ENCODE data around the gene ILF3.
"Not testable (repeated sequence)": the region's sequence is repeated elsewhere in the genome, so short reads cannot be mapped to it uniquely, and the experiment has no call there.

ILF3 gene

DNA sequence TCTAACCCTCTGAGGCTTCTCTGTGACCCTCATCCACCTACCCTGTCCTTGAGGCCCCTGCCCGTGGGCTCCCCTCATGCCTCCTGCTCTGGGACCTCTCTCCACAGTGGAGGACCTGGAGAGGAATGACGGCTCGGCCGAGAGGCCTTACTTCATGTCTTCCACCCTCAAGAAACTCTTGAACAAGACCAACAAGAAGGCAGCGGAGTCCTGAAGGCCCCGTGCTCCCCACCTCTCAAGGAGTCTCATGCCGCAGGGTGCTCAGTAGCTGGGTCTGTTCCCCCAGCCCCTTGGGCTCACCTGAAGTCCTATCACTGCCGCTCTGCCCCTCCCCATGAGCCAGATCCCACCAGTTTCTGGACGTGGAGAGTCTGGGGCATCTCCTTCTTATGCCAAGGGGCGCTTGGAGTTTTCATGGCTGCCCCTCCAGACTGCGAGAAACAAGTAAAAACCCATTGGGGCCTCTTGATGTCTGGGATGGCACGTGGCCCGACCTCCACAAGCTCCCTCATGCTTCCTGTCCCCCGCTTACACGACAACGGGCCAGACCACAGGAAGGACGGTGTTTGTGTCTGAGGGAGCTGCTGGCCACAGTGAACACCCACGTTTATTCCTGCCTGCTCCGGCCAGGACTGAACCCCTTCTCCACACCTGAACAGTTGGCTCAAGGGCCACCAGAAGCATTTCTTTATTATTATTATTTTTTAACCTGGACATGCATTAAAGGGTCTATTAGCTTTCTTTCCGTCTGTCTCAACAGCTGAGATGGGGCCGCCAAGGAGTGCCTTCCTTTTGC, 10.8 kb upstream of the ILF3 start:
- no peak for DNase-seq

DNA sequence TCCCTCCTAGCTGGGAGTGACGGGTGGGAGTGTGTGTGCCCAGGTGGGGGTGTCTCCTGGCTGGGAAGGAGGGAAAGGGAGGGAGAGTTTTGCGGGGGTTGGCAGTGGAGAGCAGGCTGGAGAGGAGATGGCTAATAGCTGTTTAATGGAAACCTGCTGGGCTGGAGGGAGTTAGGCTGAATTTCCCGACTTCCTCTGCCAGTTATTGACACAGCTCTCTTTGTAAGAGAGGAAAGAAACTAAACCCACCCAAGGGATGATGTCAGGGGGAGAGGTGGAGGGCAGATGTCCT, 10.2 kb upstream of the ILF3 start:
- DNase-seq: no peak

DNA sequence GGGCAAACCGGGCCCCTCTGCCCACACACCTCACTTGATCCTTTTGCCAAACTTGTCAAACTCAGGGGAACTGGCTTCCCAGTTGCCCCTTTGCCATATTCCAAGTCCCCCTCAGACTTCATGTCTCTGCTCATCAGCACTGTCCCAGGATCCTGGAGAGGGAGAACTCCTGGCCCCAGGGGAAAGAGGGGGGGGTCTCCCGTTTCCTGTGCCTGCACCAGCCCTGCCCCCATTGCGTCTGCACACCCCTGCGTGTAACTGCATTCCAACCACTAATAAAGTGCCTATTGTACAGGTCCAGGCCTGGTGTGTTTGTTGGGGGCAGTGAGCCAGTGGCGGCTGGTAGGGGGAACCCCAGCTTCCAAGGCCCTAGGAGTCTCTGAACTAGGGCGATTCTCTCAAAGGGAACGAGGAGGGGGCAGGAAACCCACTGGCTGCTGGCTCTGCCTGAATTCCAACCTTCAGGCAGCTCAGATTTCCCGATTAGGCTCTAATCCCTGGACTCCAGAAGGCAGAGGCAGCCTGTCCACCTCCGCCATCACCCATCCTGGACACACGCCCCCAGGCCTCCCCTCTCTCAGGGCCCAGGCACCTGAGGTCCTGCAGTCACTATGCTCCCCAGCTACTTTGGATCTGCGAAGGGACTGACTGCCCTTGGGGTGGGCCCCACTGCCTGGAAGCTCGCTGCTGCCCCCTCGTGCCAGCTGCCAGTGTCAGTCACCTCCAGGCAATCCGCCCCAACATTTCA, 9.7 kb upstream of the ILF3 start:
- peak; percentile 60 for DNase-seq

DNA sequence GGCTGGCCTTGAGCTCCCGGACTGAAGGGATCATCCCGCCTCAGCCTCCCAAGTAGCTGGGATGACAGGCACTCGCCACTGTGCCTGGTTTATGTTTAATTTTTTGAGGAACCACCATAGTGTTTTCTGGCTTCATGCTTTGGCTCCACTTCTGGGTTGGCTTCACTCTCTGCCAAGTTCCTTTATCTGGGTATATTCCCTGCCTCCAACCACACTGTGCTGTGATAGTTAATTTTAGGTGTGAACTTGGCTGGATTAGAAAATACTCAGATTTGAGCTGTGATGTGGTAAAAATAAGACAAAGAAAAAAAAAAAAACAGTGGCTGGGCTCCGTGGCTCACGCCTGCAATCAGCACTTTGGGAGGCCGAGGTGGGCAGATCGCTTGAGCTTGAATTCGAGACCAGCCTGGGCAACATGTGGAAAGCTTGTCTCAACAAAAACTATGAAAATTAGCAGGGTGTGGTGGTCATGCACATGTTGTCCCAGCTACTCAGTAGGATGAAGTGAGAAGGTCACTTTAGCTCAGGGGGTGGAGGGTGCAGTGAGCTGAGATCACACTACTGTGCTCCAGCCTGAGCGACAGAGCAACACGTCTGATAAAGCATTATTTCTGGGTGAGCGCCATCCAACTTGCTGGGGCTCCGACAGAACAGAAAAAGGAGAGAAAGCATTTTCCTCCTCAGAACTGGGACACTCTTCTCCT, 7.5 kb upstream of the ILF3 start:
- no peak for DNase-seq

DNA sequence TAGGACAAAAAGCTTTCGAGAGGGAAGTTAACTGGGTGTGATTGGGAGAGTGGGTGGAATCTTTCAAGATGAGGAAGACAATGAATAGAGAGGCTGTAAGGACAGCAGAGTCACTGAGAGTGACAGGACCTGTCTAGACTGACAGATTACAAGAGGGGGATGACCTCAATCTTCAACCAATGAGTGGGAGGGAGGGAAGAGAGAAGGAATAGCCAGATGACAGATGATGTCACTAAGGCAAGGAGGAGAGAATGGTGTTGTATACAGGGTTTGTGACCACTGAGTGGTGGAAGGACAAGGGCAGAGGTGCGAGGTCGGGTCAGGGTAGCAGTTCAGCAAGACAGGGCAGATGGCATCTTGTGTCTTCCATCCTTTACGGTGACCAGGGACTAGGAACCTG, 5.8 kb upstream of the ILF3 start:
- DNase-seq: no peak

DNA sequence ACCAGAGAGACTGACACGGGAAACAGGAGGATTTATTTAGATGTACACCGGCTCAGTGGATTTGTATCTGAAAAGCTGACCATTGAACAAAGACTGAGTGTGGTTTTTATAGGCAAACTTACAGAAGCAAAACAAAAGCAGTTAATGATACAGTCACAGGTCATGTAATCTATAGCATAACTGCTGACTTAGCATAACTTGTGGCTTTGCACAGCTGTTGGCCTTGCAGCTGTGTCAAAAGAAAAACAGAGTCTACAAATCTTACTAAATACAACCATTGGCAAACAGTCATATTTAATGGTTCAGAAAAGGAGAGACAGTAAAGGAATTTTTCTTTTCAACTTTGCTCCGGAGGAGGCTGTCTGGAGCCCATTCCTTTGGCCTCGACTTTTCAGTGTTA, 2.3 kb upstream of the ILF3 start:
- no peak for DNase-seq

DNA sequence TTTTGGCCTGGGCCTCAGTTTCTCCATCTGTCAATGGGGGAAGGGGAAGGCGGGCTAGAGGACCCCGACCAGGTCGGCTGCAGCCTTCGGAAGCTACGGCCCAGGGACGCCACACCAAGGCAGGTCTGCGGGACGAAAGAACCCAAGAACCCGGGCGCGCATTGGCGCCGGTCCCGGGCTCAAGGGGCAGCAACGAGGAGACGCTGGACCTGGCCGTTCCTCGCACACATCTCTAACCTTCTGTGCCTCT, 739 bp upstream of the ILF3 start:
- no peak for DNase-seq

DNA sequence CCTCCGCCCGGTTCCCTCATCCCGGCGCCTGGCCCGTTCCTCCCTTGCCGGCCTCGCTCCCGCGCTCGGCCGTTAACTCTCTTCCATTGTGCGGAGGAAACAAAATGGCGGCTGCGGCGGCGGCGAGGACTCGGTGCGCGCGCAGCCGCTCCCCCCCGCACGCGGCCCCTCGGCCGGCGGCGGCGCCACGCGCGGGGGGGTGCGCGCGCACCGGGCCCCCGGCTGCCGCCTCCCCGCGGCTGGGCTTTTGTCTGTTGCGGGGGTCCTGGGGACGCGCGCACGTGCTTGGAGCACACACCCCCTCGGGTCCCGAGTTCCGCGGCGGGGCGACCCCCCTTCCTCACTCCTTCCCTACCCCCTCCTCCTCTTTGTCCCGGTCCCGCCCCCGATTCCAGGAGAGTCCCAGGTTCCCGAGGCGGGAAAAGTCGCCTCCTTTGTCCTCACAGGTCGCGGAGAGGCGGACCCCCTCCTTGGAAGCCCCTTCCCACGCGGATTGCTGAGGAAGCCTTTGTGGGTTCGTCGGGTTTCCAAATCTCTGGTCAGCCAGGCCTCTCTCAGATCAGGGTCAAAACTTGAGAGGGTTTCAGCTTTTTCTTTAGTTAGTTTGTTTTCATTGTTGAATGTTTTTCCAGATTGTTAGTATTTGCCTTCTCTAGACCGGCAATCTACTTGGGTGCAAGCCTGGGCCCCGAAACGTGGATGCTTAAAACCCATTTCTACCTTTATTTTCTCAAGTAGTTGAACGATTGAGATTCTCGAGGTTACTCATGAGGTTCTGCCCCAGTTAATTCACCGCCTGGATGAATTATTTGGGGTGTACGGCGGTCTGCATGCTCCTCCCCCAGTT, 687 bp downstream of the ILF3 start:
- peak; percentile 69 for DNase-seq

DNA sequence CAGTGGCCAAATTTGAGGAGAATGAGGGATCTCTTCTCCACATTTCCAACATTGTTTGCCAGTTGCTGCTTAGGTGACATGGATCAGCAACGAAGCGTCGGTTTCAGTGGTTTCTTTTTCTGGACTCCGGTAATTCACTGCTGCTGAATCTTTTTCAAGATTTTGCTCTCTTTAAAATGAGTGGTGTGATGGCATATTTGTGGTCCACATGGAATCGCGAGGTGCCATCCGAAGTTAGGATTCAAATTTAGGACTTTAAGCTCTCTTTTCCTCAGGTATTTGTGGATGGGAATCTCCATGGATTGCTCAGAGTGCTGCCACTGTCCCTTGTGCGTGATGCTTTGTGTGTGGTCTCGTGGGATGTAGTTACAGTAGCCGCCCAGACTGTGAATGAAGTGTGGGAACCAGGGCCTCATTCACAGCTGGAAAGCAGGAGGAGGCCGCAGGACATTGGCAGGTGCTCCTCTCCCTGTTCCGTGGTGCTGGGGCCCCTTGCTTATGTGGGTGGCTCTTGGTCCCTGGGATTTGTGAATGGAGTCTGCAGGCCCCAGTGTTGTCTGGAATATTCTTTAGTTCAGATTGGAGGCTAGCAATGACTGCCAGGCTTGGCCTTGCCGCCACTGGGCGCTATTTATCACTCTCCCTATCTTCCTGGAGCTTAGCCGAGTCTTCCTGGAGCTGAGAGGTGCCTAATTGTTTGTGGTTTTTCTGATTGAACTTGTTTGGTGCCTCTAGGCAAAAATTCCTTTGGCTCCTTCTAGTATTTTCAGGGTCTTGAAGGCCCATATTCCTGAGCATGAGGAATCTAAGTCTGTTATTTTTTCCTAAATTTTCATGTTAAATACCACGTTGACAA, 1.5 kb downstream of the ILF3 start:
- no peak for DNase-seq

DNA sequence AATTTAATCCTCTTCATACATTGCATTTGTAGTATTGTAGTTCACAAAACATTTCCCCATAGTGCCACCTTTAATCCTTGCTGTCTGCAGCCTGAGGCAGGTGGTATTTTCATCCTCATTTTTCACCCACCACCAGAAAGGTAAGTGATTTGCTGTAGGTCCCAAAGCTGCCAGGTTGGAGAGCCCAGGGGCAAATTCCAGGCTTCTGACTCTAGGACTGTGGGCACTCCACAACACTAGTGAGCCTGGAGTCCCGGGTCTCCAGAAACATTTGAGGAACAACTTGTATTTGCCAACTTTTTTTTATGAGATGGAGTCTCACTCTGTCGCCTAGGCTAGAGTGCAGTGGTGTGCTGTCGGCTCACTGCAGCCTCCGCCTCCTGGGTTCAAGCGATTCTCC, 6.2 kb downstream of the ILF3 start:
- no peak for DNase-seq

DNA sequence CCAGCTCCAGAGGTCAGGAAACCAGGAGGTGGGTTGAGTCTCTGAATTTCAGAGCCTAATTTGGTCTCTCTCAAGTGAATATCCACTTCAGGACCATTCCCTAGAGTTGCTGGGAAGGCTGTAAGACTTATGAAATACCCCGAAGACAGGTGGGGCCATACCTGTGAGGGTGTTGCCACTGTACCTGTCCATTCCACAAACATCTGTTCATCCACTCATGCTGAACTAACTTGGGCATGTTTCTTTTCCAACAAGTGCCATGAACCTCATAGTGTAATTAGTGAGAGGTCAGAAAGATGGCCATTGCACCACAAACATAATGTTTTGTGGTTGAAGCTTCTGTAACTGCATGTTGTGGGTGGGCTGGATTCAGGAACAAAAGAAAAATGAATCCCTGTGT, 7.8 kb downstream of the ILF3 start:
- no peak for DNase-seq

DNA sequence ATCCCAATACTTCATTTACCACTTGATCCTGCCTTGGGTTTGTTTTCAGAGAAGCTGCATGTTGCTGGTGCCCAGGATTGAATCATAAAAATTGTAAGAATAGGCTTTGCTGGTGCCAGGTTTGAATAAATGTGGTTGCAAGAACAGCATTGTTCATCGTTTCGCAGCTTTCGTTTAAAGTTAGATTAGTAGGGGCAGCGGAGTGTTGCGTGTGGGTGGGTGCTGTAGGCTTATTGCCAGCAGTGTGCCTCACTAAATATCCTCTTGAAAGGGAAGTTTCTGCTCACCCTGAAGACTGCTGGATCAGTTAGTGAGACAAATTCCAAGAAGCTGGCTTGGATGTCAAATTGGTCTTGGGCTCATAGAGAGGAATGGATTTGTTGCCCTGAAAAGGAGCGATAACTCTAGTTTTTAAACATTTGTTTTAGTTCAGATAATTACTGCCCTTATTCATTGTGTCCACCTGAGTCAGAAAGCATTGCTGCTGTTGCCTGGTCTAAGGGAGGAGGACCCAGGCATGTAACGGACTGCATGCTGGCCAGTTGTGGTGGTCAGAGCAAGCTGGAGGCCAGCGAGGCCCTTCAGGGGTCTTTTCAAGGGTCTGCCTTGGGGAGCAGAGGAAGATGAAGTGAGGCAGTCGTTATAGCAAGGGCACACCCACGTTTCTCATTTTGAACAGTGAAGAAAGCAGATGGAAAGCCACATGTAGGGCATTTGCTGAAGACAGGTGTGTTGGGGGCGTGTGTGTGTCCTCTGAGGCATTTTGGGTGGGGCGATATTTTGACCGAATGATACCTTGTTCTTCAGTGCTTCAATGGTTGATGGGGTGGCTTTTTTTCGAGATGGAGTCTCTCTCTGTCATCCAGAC, 8.5 kb downstream of the ILF3 start:
- no peak for DNase-seq

DNA sequence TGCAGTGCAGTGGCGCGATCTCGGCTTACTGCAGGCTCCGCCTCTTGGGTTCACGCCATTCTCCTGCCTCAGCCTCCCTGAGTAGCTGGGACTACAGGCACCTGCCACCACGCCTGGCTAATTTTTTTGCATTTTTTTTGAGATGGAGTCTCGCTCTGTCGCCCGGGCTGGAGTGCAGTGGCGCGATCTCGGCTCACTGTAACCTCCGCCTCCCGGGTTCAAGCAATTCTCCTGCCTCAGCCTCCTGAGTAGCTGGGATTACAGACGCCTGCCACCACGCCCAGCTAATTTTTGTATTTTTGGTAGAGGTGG, 9.1 kb downstream of the ILF3 start:
- DNase-seq: not testable (repeated sequence)

DNA sequence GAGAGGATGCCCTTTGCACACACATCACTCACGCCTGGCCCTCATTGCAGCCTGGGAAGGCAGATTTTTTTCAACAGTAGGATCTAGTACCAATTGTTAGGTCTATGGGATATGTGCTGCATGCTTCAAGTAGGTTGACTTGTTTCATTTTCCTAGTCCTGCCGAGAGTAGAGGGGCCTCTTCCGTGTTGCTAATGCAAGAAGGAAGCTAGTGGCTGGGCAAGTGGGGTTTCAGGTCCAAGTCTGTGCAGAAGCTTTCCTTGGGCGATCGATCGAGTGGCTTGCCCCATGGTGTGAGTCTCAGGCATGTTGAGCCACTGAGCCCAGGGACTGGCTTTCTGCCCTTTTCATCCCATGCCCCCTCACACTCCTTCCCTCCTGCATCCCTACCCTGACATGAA, 13.7 kb downstream of the ILF3 start:
- no peak for DNase-seq

DNA sequence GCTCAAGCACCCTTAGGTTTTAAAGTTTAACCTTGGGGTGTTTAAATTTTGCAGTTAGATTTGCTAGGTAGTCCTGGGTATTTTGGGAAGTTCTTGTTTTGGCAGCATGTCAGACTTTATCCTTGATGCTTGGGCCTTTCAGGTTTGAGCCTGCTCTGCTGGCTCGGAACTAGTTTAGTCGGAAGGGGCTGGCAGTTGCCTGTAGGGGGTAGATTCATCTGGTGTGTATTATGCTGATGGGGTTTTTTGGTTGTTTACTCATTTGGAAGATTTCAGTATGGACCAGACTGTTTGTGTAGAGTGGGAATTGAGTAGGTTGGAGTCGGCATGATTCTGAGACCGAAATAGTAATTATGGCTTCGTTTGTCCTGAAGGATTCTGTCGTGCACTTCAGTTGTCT, 15.1 kb downstream of the ILF3 start:
- DNase-seq: no peak

DNA sequence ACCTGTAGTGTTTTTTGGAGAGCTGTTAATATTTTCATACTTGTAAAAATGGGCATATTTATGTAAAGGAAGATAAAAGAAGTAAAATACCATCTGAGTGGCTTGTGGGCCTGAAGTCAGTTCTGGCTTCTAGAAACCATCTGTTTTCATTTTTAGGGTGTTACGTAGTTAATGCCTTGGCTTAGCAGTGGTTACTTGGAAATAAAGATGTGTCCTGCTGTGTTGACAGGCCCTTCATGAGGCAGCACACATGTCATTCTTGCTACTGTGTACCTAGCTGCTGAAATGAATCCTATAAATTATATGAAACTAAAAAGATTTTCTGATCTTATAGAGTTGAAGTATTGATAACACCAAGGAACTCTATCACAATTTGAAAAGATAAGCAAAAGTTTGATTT, 16.0 kb downstream of the ILF3 start:
- no peak for DNase-seq

DNA sequence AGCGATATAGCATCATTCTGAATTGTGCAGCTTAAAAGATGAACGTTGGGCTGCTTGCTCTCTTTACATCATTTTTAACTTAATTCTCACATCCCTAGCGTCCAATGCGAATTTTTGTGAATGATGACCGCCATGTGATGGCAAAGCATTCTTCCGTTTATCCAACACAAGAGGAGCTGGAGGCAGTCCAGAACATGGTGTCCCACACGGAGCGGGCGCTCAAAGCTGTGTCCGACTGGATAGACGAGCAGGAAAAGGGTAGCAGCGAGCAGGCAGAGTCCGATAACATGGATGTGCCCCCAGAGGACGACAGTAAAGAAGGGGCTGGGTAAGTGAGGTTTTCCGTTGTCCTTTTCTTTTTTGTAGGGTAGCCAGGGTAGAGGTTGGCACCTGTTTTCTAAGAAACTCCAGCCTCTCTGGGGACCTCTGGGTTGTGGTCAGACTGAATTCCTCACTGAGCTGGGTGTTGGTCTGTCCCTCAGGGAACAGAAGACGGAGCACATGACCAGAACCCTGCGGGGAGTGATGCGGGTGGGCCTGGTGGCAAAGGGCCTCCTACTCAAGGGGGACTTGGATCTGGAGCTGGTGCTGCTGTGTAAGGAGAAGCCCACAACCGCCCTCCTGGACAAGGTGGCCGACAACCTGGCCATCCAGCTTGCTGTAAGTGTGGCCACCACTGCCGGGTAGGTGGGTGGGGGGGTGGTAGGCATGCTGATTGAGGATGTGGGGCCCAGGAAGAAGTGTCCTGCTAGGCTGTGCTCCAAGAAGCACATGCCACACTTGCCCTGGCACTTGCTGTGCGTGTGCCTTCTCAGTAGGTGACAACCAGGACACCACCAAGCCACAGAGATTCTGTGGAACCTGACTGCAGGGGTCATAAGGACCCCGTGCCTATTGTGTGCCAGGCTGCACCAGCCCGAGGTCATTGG, 17.0 kb downstream of the ILF3 start:
- no peak for DNase-seq

DNA sequence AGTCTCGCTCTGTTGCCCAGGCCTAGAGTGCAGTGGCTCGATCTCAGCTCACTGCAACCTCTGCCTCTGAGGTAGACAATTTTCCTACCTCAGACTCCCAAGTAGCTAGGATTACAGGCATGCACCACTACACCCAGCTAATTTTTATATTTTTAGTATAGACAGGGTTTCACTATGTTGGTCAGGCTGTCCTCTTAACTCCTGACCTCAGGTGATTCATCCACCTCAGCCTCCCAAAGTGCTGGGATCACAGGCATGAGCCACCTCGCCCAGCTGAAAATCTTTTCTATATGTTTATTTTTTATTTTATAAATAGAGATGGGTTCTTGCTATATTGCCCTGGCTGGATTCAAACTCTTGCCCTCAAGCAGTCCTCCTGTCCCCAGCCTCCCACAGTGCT, 17.8 kb downstream of the ILF3 start:
- not testable (repeated sequence) for DNase-seq

DNA sequence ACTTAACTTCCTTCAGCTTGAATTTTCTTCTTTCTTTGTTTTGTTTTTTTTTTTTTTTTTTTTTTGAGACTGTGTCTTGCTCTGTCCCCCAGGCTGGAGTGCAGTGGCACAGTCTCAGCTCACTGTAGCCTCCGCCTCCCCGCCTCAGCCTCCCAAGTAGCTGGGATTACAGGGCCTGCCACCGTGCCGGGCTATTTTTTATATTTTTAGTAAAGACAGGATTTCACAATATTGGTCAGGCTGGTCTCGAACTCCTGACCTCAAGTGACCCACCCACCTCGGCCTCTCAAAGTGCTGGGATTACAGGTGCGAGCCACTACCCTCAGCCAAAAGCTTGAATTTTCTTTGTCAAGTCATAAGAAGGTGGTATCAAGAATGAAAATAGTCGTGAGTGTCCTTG, 21.1 kb downstream of the ILF3 start:
- DNase-seq: not testable (repeated sequence)

DNA sequence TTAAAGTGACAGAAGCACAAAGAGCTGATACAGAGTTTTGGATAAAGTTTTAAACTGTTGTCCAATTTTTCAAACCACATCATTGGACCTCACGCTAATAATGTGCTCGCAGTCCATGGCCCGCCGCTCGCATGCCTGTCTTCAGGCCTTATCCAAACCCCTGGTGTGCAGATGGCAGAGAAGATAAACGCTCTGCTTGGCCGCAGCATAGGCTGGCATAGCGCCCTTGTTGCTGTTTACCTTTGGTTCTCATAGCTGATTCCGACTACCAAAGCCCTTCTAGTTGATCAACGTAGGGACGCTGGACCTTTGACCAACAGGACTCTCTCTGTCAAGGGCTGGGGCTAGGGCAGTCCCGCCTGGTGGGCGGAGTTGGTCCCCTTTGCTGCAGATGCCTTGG, 23.6 kb downstream of the ILF3 start:
- DNase-seq: no peak

DNA sequence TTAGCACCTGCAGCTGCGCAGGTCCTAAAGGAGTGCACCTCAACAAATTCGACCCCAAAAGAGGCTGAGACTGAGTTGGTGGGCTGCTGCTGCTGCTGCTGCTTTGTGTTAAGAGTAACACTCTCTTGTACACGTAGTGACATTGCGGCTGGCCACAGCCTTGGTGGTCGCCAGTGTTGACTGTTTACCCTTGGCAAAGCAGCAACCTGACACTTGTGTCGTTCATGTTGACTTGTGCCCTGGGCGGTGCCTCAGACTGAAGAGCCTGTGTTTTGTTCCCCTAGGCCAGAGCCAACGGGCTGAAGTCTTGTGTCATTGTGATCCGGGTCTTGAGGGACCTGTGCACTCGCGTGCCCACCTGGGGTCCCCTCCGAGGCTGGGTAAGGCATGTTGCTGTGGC, 24.7 kb downstream of the ILF3 start:
- no peak for DNase-seq

Data from NCI-H510A treated with DMSO at 0.1 percent for 48 hours (cell line).